Measurements from ENCODE around the gene COPG1.
"Not testable (repeated sequence)": the region's sequence is repeated elsewhere in the genome, so short reads cannot be mapped to it uniquely, and the experiment has no call there.

The COPG1 gene

GRCh38 chr3:129259612-129260477, 10.4 kb downstream of the COPG1 start:
- no peak overlapping the region for H3K27ac ChIP-seq
- no peak for TF ChIP-seq ZFX (IDR thresholded peaks at IDR 0.05)
- TF ChIP-seq, protein P1, sequence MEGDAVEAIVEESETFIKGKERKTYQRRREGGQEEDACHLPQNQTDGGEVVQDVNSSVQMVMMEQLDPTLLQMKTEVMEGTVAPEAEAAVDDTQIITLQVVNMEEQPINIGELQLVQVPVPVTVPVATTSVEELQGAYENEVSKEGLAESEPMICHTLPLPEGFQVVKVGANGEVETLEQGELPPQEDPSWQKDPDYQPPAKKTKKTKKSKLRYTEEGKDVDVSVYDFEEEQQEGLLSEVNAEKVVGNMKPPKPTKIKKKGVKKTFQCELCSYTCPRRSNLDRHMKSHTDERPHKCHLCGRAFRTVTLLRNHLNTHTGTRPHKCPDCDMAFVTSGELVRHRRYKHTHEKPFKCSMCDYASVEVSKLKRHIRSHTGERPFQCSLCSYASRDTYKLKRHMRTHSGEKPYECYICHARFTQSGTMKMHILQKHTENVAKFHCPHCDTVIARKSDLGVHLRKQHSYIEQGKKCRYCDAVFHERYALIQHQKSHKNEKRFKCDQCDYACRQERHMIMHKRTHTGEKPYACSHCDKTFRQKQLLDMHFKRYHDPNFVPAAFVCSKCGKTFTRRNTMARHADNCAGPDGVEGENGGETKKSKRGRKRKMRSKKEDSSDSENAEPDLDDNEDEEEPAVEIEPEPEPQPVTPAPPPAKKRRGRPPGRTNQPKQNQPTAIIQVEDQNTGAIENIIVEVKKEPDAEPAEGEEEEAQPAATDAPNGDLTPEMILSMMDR (conservative IDR thresholded peaks at IDR 0.05), result no peak

- no peak for TF ChIP-seq ZFX (IDR thresholded peaks at IDR 0.05)
- TF ChIP-seq, protein P1 (conservative IDR thresholded peaks at IDR 0.05), result no peak
These were observed 11.2 kb downstream of the COPG1 start for GRCh38 chr3:129260606-129261005.

GRCh38 chr3:129261894-129262293, 12.5 kb downstream of the COPG1 start:
- no peak overlapping the region for H3K27ac ChIP-seq
- TF ChIP-seq ZFX (IDR thresholded peaks at IDR 0.05), result no peak
- TF ChIP-seq, protein P1 (conservative IDR thresholded peaks at IDR 0.05), result no peak

More at GRCh38 chr3:129260606-129261005, 11.2 kb downstream of the COPG1 start:
- H3K27ac ChIP-seq, result no peak overlapping the region

GRCh38 chr3:129263161-129263910, 13.9 kb downstream of the COPG1 start:
- TF ChIP-seq, protein P1 (conservative IDR thresholded peaks at IDR 0.05), result no peak
- no peak for TF ChIP-seq ZFX (IDR thresholded peaks at IDR 0.05)

GRCh38 chr3:129264994-129265393, 15.6 kb downstream of the COPG1 start:
- H3K27ac ChIP-seq, result not testable (repeated sequence)

More at GRCh38 chr3:129263161-129263910, 13.9 kb downstream of the COPG1 start:
- H3K27ac ChIP-seq, result no peak overlapping the region

DNA sequence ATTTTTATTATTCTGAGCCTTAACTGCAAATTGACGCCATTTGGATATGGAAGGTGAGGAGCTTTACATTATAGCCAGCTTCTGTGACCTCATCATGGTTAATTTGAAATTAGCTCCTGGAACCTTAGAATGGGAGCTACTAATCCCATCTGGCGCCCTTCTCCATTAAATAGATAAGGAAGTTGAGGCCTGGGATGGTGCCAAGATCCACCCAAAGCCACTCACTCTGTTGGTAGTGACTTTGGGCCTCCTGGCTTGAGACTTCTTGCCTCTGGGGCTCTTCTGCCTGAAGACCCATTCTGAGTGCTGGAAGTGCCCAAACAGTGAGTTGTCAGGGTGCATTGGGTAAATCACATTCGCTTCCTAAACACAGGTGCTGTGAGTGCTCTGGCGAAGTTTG, 17.2 kb downstream of the COPG1 start:
- TF ChIP-seq ZFX (IDR thresholded peaks at IDR 0.05), result no peak
- TF ChIP-seq, protein P1 (conservative IDR thresholded peaks at IDR 0.05), result no peak
- H3K27ac ChIP-seq, result no peak overlapping the region

DNA sequence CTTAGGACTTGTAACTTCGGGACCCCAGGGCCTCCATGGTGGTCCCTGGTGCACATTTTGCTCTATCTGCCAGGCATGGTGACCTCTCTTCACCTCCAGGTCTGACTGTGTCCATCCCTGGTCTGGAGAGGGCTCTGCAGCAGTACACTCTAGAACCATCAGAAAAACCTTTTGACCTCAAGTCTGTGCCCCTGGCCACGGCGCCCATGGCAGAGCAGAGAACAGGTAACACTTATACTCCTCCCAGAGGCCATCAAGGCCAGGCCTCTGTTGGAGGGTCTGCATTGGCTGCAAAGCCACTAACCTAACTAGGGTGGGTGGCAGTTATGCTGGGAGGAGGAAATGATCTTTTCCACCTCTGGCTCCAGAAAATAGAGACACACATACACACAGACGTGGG, 19.0 kb downstream of the COPG1 start:
- H3K27ac ChIP-seq, result no peak overlapping the region
- no peak for TF ChIP-seq ZFX (IDR thresholded peaks at IDR 0.05)
- TF ChIP-seq, protein P1 (conservative IDR thresholded peaks at IDR 0.05), result no peak
